SK-N-SH treated with all-trans-retinoic acid at 6 μM for 48 hours (cell line): Measurements from ENCODE around the gene WDR17.

ENCODE experiments used
- ATAC-seq: fragments of 200-7000 bp; cut with Tn5 transposase; 3 replicates; pipeline ENCODE4 v1.9.1; 2020; ENCODE audit warnings: mild to moderate bottlenecking, moderate library complexity
- BACH2 ChIP-seq: fragments of 250-450 bp; sonication (Bioruptor Pico); IDR thresholded peaks from 2 replicates; pipeline ENCODE4 v1.9.0; 2021; ENCODE audit warnings: mild to moderate bottlenecking, borderline replicate concordance
- CSDC2 ChIP-seq: fragments of 250-450 bp; sonication (Bioruptor Pico); IDR thresholded peaks from 2 replicates; pipeline ENCODE4 v1.5.0; 2020; ENCODE audit warnings: mild to moderate bottlenecking, moderate library complexity
- CSRNP3 ChIP-seq: fragments of 250-450 bp; sonication (Bioruptor Pico); IDR thresholded peaks from 2 replicates; pipeline ENCODE4 v1.5.1; 2021; ENCODE audit warnings: mild to moderate bottlenecking, moderate library complexity
- ESRRG ChIP-seq: fragments of 250-450 bp; sonication (Bioruptor Pico); IDR thresholded peaks from 2 replicates; pipeline ENCODE4 v1.6.1; 2021; ENCODE audit warnings: mild to moderate bottlenecking
- GLIS3 ChIP-seq: fragments of 250-450 bp; sonication (Bioruptor Pico); IDR thresholded peaks from 2 replicates; pipeline ENCODE4 v1.5.0; 2020; ENCODE audit warnings: mild to moderate bottlenecking, moderate library complexity
- ISL1 ChIP-seq: fragments of 250-450 bp; sonication (Bioruptor Pico); IDR thresholded peaks from 2 replicates; pipeline ENCODE4 v2.1.2; 2022; ENCODE audit warnings: mild to moderate bottlenecking, moderate library complexity
- PATZ1 ChIP-seq: fragments of 250-450 bp; sonication (Bioruptor Pico); IDR thresholded peaks from 2 replicates; pipeline ENCODE4 v1.8.0; 2020; ENCODE audit warnings: mild to moderate bottlenecking, moderate library complexity, borderline replicate concordance
- PPARA ChIP-seq: fragments of 250-450 bp; sonication (Bioruptor Pico); IDR thresholded peaks from 2 replicates; pipeline ENCODE4 v1.5.0; 2020; ENCODE audit warnings: mild to moderate bottlenecking, borderline replicate concordance
- RARB ChIP-seq: fragments of 250-450 bp; sonication (Bioruptor Pico); IDR thresholded peaks from 2 replicates; pipeline ENCODE4 v1.8.0; 2021; ENCODE audit warnings: mild to moderate bottlenecking, moderate library complexity
- SNAI2 ChIP-seq: fragments of 250-450 bp; sonication (Bioruptor Pico); IDR thresholded peaks from 2 replicates; pipeline ENCODE4 v1.5.0; 2020; ENCODE audit warnings: mild to moderate bottlenecking, moderate library complexity
- TCF4 ChIP-seq: fragments of 250-450 bp; sonication (Bioruptor Pico); IDR thresholded peaks from 2 replicates; pipeline ENCODE4 v1.8.0; 2021; ENCODE audit warnings: mild to moderate bottlenecking, moderate library complexity, borderline replicate concordance
- TOX ChIP-seq: fragments of 250-450 bp; sonication (Bioruptor Pico); IDR thresholded peaks from 2 replicates; pipeline ENCODE4 v1.8.0; 2021; ENCODE audit warnings: mild to moderate bottlenecking, moderate library complexity, borderline replicate concordance
- ZC3H10 ChIP-seq: fragments of 250-450 bp; sonication (Bioruptor Pico); IDR thresholded peaks from 2 replicates; pipeline ENCODE4 v1.5.1; 2021; ENCODE audit warnings: mild to moderate bottlenecking, moderate library complexity
- ZFP3 ChIP-seq: fragments of 250-450 bp; sonication (Bioruptor Pico); IDR thresholded peaks from 2 replicates; pipeline ENCODE4 v1.5.0; 2020; ENCODE audit warnings: mild to moderate bottlenecking, moderate library complexity
- ZFP30 ChIP-seq: fragments of 450-650 bp; formaldehyde crosslinking; IDR thresholded peaks from 2 replicates; pipeline ENCODE4 v1.5.0; 2022; ENCODE audit warnings: mild to moderate bottlenecking, moderate library complexity
- ZNF565 ChIP-seq: fragments of 450-650 bp; formaldehyde crosslinking; conservative IDR thresholded peaks from 2 replicates; pipeline ENCODE4 v1.5.0; 2020; ENCODE audit warnings: low read depth, mild to moderate bottlenecking, moderate library complexity
- ZNF70 ChIP-seq: fragments of 450-650 bp; formaldehyde crosslinking; IDR thresholded peaks from 2 replicates; pipeline ENCODE4 v1.5.0; 2020; ENCODE audit warnings: mild to moderate bottlenecking, moderate library complexity
- ZNF8 ChIP-seq: fragments of 450-650 bp; formaldehyde crosslinking; IDR thresholded peaks from 2 replicates; pipeline ENCODE4 v1.5.0; 2020; ENCODE audit warnings: mild to moderate bottlenecking, moderate library complexity
- TF ChIP-seq, protein P1 (sequence below): fragments of 250-450 bp; sonication (Bioruptor Pico); IDR thresholded peaks from 2 replicates; pipeline ENCODE4 v1.5.1; 2020; ENCODE audit warnings: low read depth, mild to moderate bottlenecking, moderate library complexity
- TF ChIP-seq, protein P2 (sequence below): fragments of 250-450 bp; sonication (Bioruptor Pico); IDR thresholded peaks from 2 replicates; pipeline ENCODE4 v1.8.0; 2021; ENCODE audit warnings: low read depth, mild to moderate bottlenecking, moderate library complexity, borderline replicate concordance

Gene WDR17

DNA sequence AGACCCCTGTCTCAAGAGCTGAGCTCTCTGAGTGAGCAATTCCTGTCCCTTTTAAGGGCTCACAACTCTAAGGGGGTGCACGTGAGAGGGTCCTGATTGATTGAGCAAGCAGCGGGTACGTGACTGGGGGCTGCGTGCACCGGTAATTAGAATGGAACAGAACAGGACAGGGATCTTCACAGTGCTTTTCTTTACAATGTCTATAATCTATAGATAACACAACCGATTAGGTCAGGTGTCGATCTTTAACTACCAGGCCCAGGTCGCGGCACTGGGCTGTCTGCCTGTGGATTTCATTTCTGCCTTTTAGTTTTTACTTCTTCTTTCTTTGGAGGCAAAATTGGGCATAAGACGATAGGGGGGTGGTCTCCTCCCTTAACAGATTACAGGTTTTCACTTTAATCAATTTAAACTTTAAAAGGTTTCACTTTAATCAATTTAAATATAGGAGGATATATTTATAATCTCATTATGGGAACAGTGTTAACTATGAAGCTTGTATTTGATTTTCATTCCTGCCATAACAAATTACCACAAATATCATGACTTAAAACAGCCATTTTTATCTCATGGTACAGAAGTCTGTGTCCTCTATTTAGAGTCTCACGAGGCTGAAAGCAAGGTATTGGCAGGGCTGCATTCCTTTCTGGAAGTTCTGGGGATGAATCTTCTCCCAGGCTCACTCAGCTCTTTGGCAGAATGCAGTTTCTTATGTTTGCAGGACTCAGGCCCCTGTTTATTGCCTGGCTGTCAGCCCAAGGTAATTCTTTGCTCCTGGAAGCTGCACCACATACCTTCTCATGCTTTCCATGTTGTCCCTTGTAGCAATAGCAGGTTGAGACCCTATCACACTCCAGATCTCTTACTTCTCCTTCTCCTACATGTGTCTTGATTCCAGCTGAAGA is 124.5 kb downstream of the WDR17 start:
- ATAC-seq: peak; percentile 46

GRCh38 chr4:176191974-176192373 is 126.3 kb downstream of the WDR17 start:
- peak; percentile 49 for TF ChIP-seq ISL1
- TF ChIP-seq ZNF8: no peak
- TF ChIP-seq, all 23 proteins: peak for 1
- ATAC-seq: no peak

More for the DNA sequence above, 124.5 kb downstream of the WDR17 start:
- TF ChIP-seq, protein P1, sequence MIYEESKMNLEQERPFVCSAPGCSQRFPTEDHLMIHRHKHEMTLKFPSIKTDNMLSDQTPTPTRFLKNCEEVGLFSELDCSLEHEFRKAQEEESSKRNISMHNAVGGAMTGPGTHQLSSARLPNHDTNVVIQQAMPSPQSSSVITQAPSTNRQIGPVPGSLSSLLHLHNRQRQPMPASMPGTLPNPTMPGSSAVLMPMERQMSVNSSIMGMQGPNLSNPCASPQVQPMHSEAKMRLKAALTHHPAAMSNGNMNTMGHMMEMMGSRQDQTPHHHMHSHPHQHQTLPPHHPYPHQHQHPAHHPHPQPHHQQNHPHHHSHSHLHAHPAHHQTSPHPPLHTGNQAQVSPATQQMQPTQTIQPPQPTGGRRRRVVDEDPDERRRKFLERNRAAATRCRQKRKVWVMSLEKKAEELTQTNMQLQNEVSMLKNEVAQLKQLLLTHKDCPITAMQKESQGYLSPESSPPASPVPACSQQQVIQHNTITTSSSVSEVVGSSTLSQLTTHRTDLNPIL (CRISPR knock-in tag): no peak
- TF ChIP-seq ZFP30: no peak
- no peak for TF ChIP-seq CSRNP3 (CRISPR knock-in tag)
- no peak for TF ChIP-seq PPARA (CRISPR knock-in tag)
- no peak for TF ChIP-seq GLIS3
- no peak for TF ChIP-seq ESRRG
- no peak; the same call in 1 of the 2 replicates for TF ChIP-seq ISL1
- TF ChIP-seq BACH2 (CRISPR knock-in tag): no peak
- TF ChIP-seq ZFP3 (CRISPR knock-in tag): no peak
- TF ChIP-seq ZNF565 (CRISPR knock-in tag): no peak
- TF ChIP-seq SNAI2: no peak
- TF ChIP-seq ZC3H10 (CRISPR knock-in tag): no peak
- TF ChIP-seq, protein P2, sequence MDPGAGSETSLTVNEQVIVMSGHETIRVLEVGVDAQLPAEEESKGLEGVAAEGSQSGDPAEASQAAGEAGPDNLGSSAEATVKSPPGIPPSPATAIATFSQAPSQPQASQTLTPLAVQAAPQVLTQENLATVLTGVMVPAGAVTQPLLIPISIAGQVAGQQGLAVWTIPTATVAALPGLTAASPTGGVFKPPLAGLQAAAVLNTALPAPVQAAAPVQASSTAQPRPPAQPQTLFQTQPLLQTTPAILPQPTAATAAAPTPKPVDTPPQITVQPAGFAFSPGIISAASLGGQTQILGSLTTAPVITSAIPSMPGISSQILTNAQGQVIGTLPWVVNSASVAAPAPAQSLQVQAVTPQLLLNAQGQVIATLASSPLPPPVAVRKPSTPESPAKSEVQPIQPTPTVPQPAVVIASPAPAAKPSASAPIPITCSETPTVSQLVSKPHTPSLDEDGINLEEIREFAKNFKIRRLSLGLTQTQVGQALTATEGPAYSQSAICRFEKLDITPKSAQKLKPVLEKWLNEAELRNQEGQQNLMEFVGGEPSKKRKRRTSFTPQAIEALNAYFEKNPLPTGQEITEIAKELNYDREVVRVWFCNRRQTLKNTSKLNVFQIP (CRISPR knock-in tag): no peak
- TF ChIP-seq ZNF70 (CRISPR knock-in tag): no peak
- TF ChIP-seq ZNF8: no peak
- TF ChIP-seq TOX (CRISPR knock-in tag): no peak
- TF ChIP-seq TCF4 (CRISPR knock-in tag): no peak
- TF ChIP-seq CSDC2: no peak
- no peak for TF ChIP-seq PATZ1 (CRISPR knock-in tag)

DNA sequence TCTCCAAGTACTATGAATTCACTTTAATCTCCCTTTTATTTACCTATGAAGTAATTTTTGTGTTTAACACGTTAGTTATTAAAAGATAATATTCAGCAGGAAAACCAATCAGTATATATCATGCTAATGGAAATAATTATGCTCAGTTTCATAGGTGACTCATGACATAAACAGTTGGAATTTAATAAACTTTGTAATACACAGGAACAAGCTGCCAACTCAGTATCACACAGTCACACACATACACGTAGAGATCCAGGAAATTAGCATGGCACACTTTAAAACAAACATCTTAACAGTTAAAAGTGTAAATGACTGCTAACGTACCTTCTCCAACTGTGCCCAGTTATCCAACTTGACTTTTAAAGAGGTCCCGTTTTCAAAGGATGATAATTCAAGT is 127.5 kb downstream of the WDR17 start:
- no peak for ATAC-seq
- TF ChIP-seq ZNF565 (CRISPR knock-in tag): no peak
- TF ChIP-seq RARB (CRISPR knock-in tag): no peak
- no peak for TF ChIP-seq CSRNP3 (CRISPR knock-in tag)
- TF ChIP-seq SNAI2: no peak
- TF ChIP-seq ISL1: peak; percentile 50; the same call in 1 of the 2 replicates
- TF ChIP-seq TCF4 (CRISPR knock-in tag): no peak

GRCh38 chr4:176193938-176194337 is 128.3 kb downstream of the WDR17 start:
- TF ChIP-seq PATZ1 (CRISPR knock-in tag) (no peak), ESRRG (no peak), ISL1 (no peak)

More at GRCh38 chr4:176193938-176194337, 128.3 kb downstream of the WDR17 start:
- peak; percentile 60 for ATAC-seq
